Nephron (organoid): Measurements from ENCODE around the gene KCNMA1.

Source experiments
- H3K27ac Mint-ChIP-seq, 3 experiments: 2 replicates each; pipeline ENCODE4 v1.8.0; 2020; ENCODE audit warnings: mixed read lengths in 3 of 3, mild to moderate bottlenecking in 2 of 3, moderate library complexity in 1 of 3
- H3K27me3 Mint-ChIP-seq: 2 replicates; pipeline ENCODE4 v1.8.0; 2021; ENCODE audit warnings: low read depth, mild to moderate bottlenecking, moderate library complexity, mixed read lengths
- H3K36me3 Mint-ChIP-seq: 2 replicates; pipeline ENCODE4 v1.8.0; 2020; ENCODE audit warnings: low read depth, mixed read lengths
- H3K4me1 Mint-ChIP-seq: 2 replicates; pipeline ENCODE4 v1.8.0; 2020; ENCODE audit warnings: mixed read lengths
- H3K4me3 Mint-ChIP-seq, 3 experiments: 2 replicates each; pipeline ENCODE4 v1.8.0; 2020; ENCODE audit warnings: mild to moderate bottlenecking in 3 of 3, mixed read lengths in 3 of 3, moderate library complexity in 2 of 3
- H3K9me3 Mint-ChIP-seq: 2 replicates; pipeline ENCODE4 v1.8.0; 2020; ENCODE audit warnings: mixed read lengths
- CTCF ChIP-seq, 3 experiments: fragments of 200-600 bp; sonication (generic); IDR thresholded peaks; one replicate each; pipeline ENCODE4 v1.5.0; 2021; ENCODE audit warnings: antibody characterized with exemption in 3 of 3; ENCODE audit not compliant: unreplicated experiment in 3 of 3

Gene KCNMA1

GRCh38 chr10:77458986-77459590 is 178.5 kb downstream of the KCNMA1 start:
- Mint-ChIP-seq H3K27me3 (peaks cover 13% of the 10 kb centered on the region), H3K4me3 (no peak overlapping the region), H3K27ac (no peak overlapping the region), H3K4me1 (peaks cover 12% of the 10 kb centered on the region), H3K36me3 (no peaks in the 10 kb centered on the region), H3K9me3 (no peaks in the 10 kb centered on the region)
- TF ChIP-seq CTCF (IDR thresholded peaks at IDR 0.05; ENCODE audit: unreplicated experiment in 3 of 3) = no peak

- no peak for TF ChIP-seq CTCF (IDR thresholded peaks at IDR 0.05; ENCODE audit: unreplicated experiment in 3 of 3)
- H3K27me3 Mint-ChIP-seq = peaks cover 13% of the 10 kb centered on the region
- H3K27ac Mint-ChIP-seq = no peak overlapping the region
- H3K36me3 Mint-ChIP-seq = no peaks in the 10 kb centered on the region
- no peaks in the 10 kb centered on the region for H3K9me3 Mint-ChIP-seq
- H3K4me1 Mint-ChIP-seq = peaks cover 11% of the 10 kb centered on the region
- H3K4me3 Mint-ChIP-seq = no peak overlapping the region
Observed at GRCh38 chr10:77457721-77458120, 179.9 kb downstream of the KCNMA1 start.

GRCh38 chr10:77457266-77457665 is 180.3 kb downstream of the KCNMA1 start:
- TF ChIP-seq CTCF (IDR thresholded peaks at IDR 0.05; ENCODE audit: unreplicated experiment in 3 of 3) = no peak
- Mint-ChIP-seq H3K4me1 (peaks cover 11% of the 10 kb centered on the region), H3K27me3 (peaks cover 13% of the 10 kb centered on the region), H3K36me3 (no peaks in the 10 kb centered on the region), H3K9me3 (no peaks in the 10 kb centered on the region), H3K4me3 (no peak overlapping the region), H3K27ac (no peak overlapping the region)

- Mint-ChIP-seq H3K27me3 (peaks cover 9% of the 10 kb centered on the region), H3K36me3 (no peaks in the 10 kb centered on the region), H3K27ac (no peak overlapping the region), H3K9me3 (no peaks in the 10 kb centered on the region), H3K4me3 (no peak overlapping the region), H3K4me1 (peaks cover 11% of the 10 kb centered on the region)
- TF ChIP-seq CTCF (IDR thresholded peaks at IDR 0.05; ENCODE audit: unreplicated experiment in 3 of 3) = no peak
Observed at GRCh38 chr10:77456414-77456813, 181.2 kb downstream of the KCNMA1 start.

- no peak for TF ChIP-seq CTCF (IDR thresholded peaks at IDR 0.05; ENCODE audit: unreplicated experiment in 3 of 3)
- Mint-ChIP-seq H3K27me3 (peaks cover 9% of the 10 kb centered on the region), H3K27ac (no peak overlapping the region), H3K4me1 (peaks cover 11% of the 10 kb centered on the region), H3K9me3 (no peaks in the 10 kb centered on the region), H3K4me3 (no peak overlapping the region), H3K36me3 (no peaks in the 10 kb centered on the region)
Observed at GRCh38 chr10:77455561-77455960, 182.0 kb downstream of the KCNMA1 start.

- H3K27ac Mint-ChIP-seq = no peak overlapping the region
- H3K4me3 Mint-ChIP-seq = no peak overlapping the region
- no peaks in the 10 kb centered on the region for H3K36me3 Mint-ChIP-seq
- TF ChIP-seq CTCF (IDR thresholded peaks at IDR 0.05; ENCODE audit: unreplicated experiment in 3 of 3) = no peak
- H3K27me3 Mint-ChIP-seq = peaks cover 13% of the 10 kb centered on the region
- no peaks in the 10 kb centered on the region for H3K9me3 Mint-ChIP-seq
- H3K4me1 Mint-ChIP-seq = peaks cover 15% of the 10 kb centered on the region
Observed at GRCh38 chr10:77452952-77453564, 184.6 kb downstream of the KCNMA1 start.
